Prostate gland (tissue), 2 donors: Measurements from ENCODE around the gene UFD1.

Experiments used
- CTCF ChIP-seq, 4 experiments: fragments of 200-600 bp in 2 of 4; fragments of 450-650 bp in 2 of 4; sonication (generic) in 2 of 4; IDR thresholded peaks; 1 replicate in 3 of 4; 2 replicates in 1 of 4; pipeline ENCODE4 v1.5.1; 2016 to 2019; ENCODE audit warnings: antibody characterized with exemption in 4 of 4, mild to moderate bottlenecking in 2 of 4, moderate library complexity in 2 of 4
- POLR2A ChIP-seq: fragments of 450-650 bp; IDR thresholded peaks from one replicate; pipeline ENCODE4 v1.6.1; 2016; ENCODE audit warnings: antibody characterized with exemption, mild to moderate bottlenecking

- TF ChIP-seq CTCF (IDR thresholded peaks at IDR 0.05) (no peak), POLR2A (no peak)
These were observed 36.8 kb downstream of the UFD1 start for GRCh38 chr22:19442166-19442565.
